GM12865 (cell line): ENCODE measurements around the gene CFAP161.

Source experiments
- DNase-seq: peaks from one replicate; pipeline ENCODE4 v3.0.0; 2010; ENCODE audit warnings: low read depth
- H3K4me3 ChIP-seq: 2 replicates; pipeline ENCODE4 v1.5.1; 2011; ENCODE audit warnings: mild to moderate bottlenecking, low read depth, low read length, control low read depth
- TF ChIP-seq, protein P1 (sequence below): IDR thresholded peaks from 2 replicates; pipeline ENCODE4 v1.5.1; 2011; ENCODE audit warnings: low read length, control low read depth, low read depth, inconsistent platforms; ENCODE audit not compliant: insufficient read depth; ENCODE audit errors: missing control alignments

Gene CFAP161

GRCh38 chr15:81174125-81174791, 40.2 kb downstream of the CFAP161 start:
- TF ChIP-seq, protein P1, sequence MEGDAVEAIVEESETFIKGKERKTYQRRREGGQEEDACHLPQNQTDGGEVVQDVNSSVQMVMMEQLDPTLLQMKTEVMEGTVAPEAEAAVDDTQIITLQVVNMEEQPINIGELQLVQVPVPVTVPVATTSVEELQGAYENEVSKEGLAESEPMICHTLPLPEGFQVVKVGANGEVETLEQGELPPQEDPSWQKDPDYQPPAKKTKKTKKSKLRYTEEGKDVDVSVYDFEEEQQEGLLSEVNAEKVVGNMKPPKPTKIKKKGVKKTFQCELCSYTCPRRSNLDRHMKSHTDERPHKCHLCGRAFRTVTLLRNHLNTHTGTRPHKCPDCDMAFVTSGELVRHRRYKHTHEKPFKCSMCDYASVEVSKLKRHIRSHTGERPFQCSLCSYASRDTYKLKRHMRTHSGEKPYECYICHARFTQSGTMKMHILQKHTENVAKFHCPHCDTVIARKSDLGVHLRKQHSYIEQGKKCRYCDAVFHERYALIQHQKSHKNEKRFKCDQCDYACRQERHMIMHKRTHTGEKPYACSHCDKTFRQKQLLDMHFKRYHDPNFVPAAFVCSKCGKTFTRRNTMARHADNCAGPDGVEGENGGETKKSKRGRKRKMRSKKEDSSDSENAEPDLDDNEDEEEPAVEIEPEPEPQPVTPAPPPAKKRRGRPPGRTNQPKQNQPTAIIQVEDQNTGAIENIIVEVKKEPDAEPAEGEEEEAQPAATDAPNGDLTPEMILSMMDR: no peak
- no peak overlapping the region for H3K4me3 ChIP-seq
- no peak for DNase-seq

- TF ChIP-seq, protein P1: no peak
- H3K4me3 ChIP-seq: no peak overlapping the region
- DNase-seq: no peak
These were observed 40.8 kb downstream of the CFAP161 start for GRCh38 chr15:81174792-81175327.

DNA sequence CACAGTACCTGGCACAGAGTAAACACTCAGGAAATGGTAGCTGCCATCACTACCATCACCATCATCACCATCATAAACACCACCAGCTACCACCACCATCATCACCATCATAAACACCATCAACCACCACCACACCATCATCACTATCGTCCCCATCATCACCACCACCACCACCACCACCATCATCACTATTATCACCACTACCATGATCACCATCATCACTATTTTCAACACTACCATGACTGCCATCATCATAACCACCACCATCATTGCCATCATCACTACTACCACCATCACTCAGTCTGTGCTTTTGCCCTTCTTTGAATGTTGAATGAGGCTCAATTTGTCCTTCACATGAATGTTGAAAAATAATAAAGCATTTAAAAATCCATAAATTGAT, 41.4 kb downstream of the CFAP161 start:
- TF ChIP-seq, protein P1: no peak
- DNase-seq: no peak
- no peak overlapping the region for H3K4me3 ChIP-seq

GRCh38 chr15:81176291-81176893, 42.3 kb downstream of the CFAP161 start:
- H3K4me3 ChIP-seq: no peak overlapping the region
- no peak for DNase-seq
- TF ChIP-seq, protein P1: no peak

GRCh38 chr15:81178365-81178764, 44.3 kb downstream of the CFAP161 start:
- TF ChIP-seq, protein P1: no peak
- no peak overlapping the region for H3K4me3 ChIP-seq
- no peak for DNase-seq

DNA sequence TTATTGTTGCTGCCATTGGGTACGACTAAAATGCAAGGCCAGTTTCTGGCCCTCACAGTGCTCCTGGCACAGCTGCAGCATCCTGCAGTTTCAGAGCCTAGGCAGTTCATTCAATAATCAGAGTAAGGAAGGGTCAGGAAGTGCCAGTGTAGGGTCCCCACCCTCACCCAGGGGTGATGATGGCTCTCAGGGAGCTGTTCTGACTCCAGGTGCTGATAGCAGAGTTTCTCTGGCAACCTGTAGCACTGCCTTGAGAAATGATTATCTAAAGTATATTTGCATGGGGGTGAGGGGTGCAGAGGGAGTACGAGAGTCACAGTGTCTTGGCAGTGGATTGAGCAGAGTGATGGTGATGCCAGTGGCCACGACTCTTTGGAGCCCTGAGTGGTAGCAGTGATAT, 47.1 kb downstream of the CFAP161 start:
- DNase-seq: no peak
- TF ChIP-seq, protein P1: no peak

More for the DNA sequence above, 47.1 kb downstream of the CFAP161 start:
- no peak overlapping the region for H3K4me3 ChIP-seq
